Activated CD4-positive, alpha-beta T cell treated with anti-CD3 and anti-CD28 coated beads, Interleukin-2, Interleukin-4, amounts not matched to agents 100 ng/mL and 50 ng/mL, durations not matched to agents 16 hours and 8 hours (primary cell): Measurements from ENCODE around the gene IDUA.
"Not testable (repeated sequence)": the region's sequence is repeated elsewhere in the genome, so short reads cannot be mapped to it uniquely, and the experiment has no call there.

ENCODE experiments used
- DNase-seq: peaks from one replicate; pipeline ENCODE4 v3.0.0-alpha.2; 2020; ENCODE audit warnings: low spot score

The IDUA gene

DNA sequence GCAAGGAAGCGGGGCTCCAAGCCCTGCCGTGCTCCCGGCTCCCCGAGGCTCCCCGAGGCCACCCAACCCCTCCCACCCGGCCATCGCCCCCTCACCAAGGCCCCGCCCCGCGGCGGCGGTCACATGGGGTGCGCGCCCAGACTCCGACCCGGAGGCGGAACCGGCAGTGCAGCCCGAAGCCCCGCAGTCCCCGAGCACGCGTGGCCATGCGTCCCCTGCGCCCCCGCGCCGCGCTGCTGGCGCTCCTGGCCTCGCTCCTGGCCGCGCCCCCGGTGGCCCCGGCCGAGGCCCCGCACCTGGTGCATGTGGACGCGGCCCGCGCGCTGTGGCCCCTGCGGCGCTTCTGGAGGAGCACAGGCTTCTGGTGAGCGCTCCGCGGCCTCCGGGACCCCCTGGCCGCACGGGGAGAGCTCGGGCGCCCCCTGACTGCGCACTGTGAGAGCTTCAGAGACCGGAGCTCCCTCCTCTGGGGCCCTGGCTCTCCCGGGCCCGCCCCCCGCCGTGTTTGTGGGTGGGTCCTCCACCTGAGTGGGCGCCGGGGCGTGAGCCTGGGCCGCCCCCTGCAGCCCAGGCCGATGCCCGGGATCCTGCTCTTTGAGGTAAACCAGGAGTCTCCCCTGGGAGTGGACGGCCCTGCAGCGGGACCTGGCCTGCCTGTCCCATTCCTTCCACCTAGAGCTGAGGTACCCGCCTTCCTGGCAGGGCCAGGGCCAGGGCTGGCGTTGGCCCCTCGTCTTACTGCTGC is at the start of gene IDUA:
IDUA (plus strand) TSS at position 166 of the 745 bp plus-strand sequence; CDS start at position 207, 41 bp downstream.
- DNase-seq: peak; percentile 79

DNA sequence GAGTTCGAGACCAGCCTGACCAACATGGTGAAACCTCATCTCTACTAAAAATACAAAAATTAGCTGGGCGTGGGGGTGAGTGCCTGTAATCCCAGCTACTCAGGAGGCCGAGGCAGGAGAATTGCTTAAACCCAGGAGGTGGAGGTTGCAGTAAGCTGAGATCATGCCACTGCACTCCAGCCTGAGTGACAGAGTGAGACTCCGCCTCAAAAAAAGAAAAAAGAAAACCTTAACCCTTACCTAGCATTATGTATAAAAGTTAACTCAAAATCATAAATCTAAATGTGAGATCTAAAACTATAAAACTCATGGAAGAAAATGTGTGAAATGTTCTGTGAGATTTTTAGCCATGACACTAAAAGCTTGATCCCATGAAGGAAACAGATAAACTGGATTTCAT is 47.3 kb upstream of the IDUA start:
- not testable (repeated sequence) for DNase-seq

DNA sequence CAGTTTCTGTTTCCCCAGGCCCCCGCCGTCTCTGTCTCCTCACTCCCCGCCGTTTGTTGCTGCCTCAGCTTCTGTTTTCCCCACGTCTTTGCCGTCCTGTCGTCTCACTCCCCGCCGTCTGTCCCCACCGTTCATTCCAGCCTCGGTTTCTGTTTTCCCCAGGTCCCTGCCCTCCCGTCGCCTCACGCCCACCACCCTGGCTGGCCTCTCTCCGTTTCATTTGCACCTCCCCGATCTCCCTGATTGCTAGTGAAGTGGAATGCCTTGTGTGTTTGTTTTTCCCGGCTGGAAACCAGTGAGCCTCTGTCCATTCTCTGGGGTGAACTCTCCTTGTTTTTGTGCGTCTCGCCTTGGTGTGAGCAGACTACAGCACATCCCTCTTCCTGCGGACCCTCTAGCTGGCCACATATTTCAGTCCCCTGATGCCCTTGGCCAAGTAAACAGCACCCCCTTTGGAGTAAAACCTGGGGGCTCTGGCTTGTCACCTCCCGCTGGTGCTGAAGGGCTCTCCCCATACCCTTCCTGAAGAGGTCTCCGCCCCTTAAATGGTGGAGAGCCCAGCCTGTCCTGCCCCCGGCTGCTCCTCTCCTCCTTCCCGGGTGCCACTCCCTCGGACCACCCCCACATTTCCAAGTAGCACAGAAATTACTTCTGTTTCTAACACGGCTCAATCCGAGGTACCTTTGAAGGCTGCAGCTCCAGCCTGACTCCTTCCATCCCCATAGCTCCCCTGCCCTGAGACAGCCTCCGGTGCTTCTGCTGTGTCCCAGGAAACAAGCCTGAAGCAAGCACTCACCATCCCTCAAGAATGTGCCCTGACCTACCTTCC is 41.4 kb upstream of the IDUA start:
- DNase-seq: no peak

DNA sequence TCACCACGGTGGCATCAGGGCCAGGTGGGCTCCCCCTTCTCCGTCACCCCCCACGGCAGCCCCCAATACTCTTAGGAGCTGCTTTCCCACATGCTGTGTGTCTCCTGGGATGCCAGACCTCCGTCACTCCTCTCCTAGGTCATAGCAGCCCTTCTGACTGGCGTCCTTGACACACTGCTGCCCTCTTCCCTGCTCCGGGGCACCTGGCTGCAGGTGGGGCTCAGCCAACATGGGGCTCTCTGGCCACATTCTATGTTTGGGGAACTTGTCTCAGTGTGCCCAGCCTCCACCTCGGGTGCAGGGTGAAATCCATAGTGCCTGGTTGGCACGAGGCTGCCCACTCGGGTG is 40.8 kb upstream of the IDUA start:
- DNase-seq: no peak

DNA sequence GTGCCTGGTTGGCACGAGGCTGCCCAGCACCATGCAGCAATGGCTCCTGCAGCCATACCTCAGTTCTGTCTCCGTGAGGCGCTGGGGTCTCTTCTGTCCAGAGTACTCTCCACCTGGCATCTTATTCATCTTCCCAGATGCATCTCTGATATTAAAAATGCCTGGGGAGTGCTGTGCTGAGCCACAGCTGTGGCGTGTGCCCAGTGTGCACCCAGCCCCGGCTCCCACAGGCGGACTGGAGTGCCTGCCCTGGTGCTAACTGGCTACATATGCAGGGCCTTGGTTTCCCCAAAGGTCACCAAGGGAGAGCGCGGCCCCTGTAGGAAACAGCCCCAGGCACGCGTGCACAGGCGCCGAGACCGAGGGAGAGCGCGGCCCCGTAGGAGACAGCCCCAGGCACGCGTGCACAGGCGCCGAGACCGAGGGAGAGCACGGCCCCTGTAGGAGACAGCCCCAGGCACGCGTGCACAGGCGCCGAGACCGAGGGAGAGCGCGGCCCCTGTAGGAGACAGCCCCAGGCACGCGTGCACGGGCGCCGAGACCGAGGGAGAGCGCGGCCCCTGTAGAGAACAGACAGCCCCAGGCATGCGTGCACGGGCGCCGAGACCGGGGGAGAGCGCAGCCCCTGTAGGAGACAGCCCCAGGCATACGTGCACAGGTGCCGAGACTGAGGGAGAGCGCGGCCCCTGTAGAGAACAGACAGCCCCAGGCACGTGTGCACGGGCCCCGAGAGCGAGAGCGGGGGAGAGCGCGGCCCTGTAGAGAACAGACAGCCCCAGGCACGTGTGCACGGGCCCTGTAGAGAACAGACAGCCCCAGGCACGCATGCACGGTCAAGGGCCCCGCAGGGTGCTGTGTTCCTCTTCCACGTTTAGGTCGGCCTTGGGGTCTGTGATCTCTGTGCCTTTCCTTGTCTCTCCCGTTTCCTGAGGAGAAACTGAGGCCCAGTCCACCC is 40.0 kb upstream of the IDUA start:
- no peak for DNase-seq

DNA sequence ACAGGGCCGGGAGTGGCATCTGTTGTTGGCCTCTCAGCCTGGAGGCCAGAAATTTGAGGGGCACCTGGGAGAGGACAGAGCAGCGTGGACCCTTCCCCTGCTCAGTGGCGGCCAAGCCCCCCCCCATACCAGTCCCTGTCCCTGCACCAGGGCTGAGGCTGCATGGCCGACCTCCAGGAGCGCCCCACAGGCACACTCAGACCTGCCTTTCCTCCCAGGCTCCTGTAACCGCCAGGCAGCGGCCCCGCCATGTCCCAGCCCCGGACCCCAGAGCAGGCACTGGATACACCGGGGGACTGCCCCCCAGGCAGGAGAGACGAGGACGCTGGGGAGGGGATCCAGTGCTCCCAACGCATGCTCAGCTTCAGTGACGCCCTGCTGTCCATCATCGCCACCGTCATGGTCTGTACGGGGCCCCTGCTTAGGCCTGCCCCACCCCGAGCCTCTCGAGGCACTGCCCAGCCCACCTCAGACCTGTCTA is 39.3 kb upstream of the IDUA start:
- DNase-seq: no peak

DNA sequence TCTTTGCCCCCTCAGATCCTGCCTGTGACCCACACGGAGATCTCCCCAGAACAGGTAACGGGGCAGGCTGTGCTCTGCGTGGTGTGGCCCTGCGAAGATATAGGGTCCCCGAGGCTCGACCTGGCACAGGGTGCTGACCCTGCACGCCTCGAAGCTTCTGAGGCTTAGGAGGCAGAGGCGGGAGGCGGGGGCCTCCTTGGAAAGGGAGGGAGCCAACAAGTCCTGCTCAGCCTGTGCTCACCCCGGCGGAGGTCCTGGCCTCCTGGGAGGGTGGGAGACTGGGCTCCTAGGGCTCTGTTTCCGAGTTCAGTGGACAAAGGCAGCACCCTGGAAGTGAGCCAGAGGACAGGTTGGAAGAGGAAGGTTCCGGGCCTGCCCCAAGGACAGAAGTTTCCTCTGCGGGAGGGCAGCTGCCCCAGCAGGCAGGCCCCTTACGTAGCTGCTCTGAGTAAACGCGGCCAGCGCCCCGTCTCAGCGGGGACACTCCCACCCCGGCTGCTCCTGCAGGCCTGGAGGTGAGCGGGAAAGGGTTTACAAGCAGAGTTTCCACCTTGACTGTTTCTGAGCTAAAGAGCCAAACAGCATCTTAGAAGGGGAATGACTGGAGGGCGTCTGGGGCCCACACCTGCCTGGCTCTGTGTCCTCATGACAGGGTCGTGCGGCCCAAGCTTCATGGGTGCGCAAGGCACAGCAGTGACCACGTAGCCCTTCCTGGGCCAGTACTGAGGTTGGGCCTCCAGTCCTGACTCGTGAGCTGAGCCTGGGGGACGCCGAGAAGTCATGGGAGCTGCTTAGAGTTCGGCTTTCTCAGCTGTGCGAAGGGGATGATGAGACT is 38.5 kb upstream of the IDUA start:
- no peak for DNase-seq

DNA sequence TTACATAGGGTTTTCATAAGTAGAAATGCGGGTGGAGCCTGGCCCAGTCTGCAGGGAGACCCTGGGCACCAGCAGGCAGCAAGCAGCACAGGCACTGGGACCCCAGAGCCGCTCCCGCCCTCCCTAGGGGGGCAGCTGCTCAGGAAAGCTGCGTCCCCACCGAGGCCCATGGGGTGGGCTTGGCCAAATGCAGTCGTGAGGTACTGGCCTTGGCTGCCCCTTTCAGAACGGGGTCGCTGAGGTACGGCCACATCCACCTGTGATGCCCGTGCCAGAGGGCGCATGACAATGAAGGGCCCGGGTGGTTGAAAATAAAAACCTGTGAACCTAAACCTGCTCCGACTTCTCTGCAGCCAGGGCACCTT is 37.9 kb upstream of the IDUA start:
- DNase-seq: no peak

DNA sequence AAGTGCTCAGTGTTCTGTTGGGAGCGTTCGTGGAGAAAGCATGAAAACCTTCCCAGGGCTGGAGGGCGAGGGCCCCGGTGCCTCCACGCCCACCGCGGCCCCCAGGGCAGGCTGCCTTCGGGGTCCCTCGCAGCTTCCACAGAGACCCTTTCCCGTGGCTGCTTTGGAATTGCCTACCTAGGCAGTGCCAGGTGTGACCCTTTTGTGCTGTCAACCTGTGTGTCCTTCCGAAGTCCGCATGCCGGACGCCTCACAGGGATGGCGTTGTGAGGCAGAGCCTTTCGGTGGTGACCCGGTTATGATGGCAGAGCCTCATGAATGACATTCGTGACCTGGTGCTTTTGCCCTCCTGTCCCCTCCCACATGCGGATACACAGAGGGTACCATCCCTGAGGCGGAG is 37.2 kb upstream of the IDUA start:
- DNase-seq: no peak

DNA sequence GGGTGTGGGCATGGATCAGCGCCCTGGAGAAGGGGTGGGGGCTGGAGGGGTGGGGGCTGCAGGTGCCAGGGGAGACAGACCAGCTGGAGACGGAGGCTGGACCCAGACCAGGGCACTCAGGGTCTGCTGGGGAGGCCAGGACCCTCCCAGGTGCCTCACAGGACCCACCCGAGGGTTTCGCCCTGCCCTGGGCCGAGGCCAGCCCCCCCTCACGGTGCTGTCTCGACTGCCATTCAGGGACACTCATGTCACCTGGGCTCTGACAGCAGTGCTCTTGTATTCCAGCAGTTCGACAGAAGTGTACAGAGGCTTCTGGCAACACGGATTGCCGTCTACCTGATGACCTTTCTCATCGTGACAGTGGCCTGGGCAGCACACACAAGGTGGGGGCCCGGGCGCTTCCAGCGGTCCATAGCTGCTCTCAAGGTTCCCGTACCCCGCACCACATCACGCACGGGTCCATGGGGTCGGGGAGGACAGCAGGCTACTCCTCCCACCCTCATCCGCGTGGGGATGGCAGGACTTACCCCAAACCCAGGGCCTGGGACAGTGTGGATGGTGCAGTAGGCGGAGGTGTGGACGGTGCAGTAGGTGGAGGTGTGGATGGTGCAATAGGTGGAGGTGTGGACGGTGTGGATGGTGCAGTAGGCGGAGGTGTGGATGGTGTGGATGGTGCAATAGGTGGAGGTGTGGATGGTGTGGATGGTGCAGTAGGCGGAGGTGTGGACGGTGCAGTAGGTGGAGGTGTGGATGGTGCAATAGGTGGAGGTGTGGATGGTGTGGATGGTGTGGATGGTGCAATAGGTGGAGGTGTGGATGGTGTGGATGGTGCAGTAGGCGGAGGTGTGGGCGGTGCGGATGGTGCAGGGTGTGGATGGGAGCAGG is 36.5 kb upstream of the IDUA start:
- DNase-seq: no peak

DNA sequence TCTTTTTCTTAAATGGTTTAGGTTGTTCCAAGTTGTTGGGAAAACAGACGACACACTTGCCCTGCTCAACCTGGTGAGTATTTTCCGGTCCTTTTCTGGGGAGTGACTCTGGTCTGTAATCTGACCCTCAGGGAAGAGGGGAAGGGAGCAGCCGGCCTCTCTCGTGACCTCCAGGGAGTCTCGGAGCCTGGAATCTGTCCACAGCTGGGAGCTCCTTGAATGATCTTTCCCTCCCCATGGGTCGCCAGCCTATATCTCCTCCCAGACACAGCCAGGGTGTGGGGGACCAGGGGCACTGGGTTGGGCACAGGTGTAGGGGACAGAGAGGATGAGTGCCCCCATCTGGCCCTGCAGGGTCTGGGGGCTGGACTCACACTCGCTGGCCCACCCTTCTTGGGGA is 35.7 kb upstream of the IDUA start:
- no peak for DNase-seq

DNA sequence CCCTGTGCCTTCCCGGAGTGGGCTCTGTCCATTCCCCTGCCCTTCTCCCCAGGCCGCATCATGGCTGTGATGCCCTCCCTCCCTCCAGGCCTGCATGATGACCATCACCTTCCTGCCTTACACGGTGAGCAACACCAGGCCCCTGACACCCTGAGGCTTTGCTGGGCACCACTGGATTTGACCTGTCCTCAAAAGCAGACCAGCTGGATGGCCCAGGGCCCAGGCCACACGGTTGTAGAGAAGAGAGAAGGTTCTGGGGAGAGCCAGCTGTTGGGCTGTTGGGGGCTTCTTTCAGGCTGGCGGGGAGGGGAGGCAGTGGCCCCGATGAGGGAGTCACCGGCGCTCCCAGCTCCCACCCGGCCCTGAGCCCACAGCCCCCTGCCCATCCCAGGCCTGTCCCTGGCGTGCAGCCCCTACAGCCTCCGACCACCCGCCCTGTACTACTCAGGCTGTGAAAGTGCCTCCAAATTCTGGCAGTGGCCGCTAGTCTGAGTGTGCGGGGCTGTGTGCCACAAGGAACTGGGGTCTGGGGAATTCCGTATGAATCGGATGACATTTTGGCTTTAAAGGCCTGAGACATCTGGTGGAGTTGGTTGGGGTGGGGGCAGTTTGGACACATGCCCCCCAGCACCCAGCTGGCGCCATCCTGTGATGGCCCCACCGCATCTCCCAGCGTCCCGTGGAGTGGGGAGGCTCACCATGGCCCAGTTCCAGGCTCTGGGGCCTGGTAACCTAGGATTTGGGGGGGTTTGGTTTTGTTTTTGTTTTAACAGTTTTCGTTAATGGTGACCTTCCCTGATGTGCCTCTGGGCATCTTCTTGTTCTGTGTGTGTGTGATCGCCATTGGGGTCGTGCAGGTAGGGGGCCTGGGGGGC is 35.0 kb upstream of the IDUA start:
- no peak for DNase-seq

DNA sequence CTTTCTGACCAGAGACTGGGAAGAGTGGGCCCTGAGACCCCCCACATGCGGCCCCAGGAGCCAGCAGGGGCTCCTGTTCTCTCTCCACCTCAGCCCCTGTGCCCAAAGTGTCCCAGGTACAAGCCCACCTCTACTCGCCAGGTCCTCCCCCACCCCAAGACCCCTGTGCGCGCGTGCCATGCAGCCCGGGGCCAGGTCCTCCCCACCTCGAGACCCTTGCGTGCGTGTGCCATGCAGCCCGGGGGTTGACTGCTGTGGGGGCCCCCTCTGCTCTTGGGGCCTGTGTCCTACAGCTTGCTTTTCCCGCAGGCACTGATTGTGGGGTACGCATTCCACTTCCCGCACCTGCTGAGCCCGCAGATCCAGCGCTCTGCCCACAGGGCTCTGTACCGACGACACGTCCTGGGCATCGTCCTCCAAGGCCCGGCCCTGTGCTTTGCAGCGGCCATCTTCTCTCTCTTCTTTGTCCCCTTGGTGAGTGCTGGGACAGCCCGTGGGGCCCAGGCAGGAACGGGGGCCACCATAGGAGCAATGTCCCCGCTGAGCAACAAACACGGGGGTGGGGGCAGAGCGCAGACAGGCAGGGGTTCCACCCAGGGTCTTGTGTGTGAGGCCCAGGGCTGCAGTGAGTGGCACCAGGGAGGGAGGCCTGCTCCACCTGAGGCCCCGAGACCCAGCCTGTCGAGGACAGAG is 33.8 kb upstream of the IDUA start:
- no peak for DNase-seq

DNA sequence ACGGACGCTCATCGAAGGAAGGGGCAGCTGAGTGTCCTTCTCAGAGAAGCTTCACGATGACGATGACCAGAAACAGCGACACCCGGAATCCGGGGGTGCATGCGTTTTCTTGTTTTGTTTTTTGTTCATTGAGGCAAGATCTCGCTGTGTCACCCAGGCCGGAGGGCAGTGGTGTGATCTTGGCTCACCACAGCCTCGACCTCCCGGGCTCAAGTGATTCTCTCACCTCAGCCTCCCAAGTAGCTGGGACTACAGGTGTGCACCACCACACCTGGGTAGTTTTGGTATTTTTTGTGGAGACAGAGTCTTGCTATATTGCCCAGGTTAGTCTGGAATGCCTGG is 33.3 kb upstream of the IDUA start:
- no peak for DNase-seq

DNA sequence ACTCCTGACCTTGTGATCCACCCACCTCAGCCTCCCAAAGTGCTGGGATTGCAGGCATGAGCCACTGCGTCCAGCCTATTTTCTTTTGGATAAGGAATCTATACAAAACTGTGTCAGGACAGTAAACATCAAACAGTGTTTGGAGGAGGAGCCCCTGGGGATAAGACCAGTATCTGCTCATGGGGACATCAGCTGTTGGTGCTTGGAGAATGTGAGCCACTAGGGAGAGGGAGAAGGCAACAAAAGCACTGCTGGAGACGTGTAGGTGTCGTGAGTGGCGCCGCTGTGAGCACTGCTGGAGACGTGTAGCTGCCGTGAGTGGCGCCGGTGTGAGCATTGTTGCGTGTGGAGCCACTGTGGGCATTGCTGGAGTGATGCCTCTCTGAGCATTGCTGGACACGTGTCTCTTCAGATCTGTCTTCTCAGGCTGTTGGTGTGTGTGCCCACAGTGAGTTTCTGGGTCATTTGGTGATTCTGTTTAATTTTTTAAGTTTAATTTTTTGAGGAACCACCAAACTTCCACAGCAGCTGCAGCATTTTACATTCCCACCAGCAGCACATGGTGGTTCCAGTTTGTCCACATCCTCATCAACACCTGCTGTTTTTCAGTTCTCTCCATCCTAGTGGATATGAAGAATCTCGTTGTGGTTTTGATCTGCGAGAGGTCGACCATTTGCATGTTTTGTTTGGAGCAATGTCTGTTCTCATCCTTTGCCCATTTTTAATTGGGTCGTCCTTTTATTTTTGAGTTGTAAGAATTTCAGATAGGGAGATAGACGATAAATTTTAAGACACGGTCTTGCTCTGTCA is 32.4 kb upstream of the IDUA start:
- DNase-seq: no peak

DNA sequence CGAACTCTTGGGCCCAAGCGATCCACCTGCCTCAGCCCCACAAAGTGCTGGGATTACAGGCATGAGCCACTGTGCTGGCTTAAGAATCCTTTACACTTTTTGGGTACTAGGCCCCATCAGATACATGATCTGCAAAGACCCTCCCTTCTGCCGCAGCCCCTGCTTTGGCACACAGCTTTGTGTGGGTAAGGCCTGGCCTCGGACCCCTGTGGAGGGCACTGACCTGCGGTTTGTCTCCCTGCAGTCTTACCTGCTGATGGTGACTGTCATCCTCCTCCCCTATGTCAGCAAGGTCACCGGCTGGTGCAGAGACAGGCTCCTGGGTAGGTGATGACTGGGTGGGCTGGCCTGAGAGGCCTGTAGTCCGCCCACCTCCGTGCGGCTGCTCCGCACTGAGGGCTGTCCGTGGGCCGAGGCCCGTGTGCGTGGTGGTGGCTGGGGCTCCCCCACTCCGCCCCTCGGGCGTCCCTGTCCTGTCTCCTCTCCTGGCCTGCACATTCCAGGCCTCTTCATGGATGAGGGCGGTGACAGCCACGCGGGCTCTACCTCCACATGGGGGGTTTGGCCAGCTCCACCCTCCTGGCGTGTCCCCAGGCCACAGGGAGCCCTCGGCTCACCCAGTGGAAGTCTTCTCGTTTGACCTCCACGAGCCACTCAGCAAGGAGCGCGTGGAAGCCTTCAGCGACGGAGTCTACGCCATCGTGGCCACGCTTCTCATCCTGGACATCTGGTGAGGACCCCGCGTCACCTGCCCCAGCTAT is 31.5 kb upstream of the IDUA start:
- DNase-seq: no peak

DNA sequence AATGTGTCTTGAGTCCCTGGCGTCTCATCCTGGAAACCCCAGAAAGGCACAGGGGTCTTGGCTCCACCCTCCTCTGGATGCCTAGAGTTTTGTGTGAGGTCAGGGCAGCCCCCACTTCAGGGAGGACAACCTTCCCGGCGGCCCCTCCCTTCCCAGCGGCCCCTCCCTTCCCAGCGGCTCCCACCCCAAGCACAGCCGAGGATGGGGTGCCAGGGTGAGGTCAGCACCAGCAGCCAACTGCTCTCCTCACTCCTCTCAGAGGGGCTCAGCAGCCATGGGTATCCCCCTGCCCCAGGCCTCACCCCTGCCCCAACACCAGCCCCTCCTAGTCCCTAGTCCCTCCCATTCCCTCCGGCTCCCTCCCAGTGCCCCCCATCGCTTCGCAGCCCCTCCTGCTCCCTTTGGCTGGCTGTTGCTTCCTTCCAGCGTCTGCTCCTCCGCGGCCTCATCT is 30.9 kb upstream of the IDUA start:
- DNase-seq: no peak
